H9 (cell line): ENCODE data around the gene MLLT11. TPM values are rescaled to one million over a fixed set of nuclear protein-coding genes. Genes with fewer than 3 reads are reported as not detected.

Experiments
- DNase-seq: peaks from one replicate; pipeline ENCODE4 v3.0.0-alpha.2; 2017
- H2AFZ ChIP-seq: one replicate; pipeline ENCODE4 v1.6.1; 2013; ENCODE audit warnings: mild to moderate bottlenecking, low read length, control low read depth, moderate library complexity
- H2AK5ac ChIP-seq: 2 replicates; pipeline ENCODE4 v1.6.1; 2013; ENCODE audit warnings: low read length, control low read depth, mixed read lengths; ENCODE audit not compliant: insufficient read length
- H2BK120ac ChIP-seq: one replicate; pipeline ENCODE4 v1.6.1; 2013; ENCODE audit warnings: low read depth, mild to moderate bottlenecking, low read length, control low read depth, inconsistent platforms; ENCODE audit not compliant: poor library complexity, severe bottlenecking
- H2BK12ac ChIP-seq: 2 replicates; pipeline ENCODE4 v1.6.1; 2013; ENCODE audit warnings: low read length, control low read depth, mixed read lengths, low read depth; ENCODE audit not compliant: insufficient read length
- H2BK15ac ChIP-seq: 2 replicates; pipeline ENCODE4 v1.6.1; 2013; ENCODE audit warnings: low read depth, low read length, control low read depth
- H2BK20ac ChIP-seq: one replicate; pipeline ENCODE4 v1.6.1; 2013; ENCODE audit warnings: low read depth, mild to moderate bottlenecking, low read length, control low read depth, inconsistent platforms; ENCODE audit not compliant: poor library complexity, severe bottlenecking
- H2BK5ac ChIP-seq: 2 replicates; pipeline ENCODE4 v1.6.1; 2013; ENCODE audit warnings: low read length, control low read depth, mixed read lengths; ENCODE audit not compliant: insufficient read length
- H3K14ac ChIP-seq: 2 replicates; pipeline ENCODE4 v1.6.1; 2013; ENCODE audit warnings: low read length, control low read depth; ENCODE audit not compliant: insufficient read depth
- H3K18ac ChIP-seq: 2 replicates; pipeline ENCODE4 v1.6.1; 2013; ENCODE audit warnings: low read depth, mild to moderate bottlenecking, mixed read lengths, low read length, control low read depth; ENCODE audit not compliant: insufficient read length
- H3K23ac ChIP-seq: 2 replicates; pipeline ENCODE4 v1.6.1; 2013; ENCODE audit warnings: low read length, control low read depth, mixed read lengths, low read depth; ENCODE audit not compliant: insufficient read length
- H3K23me2 ChIP-seq: 2 replicates; pipeline ENCODE4 v1.6.1; 2013; ENCODE audit warnings: low read depth, mild to moderate bottlenecking, mixed read lengths, low read length, control low read depth; ENCODE audit not compliant: insufficient read length, poor library complexity, severe bottlenecking
- H3K27ac ChIP-seq: 2 replicates; pipeline ENCODE4 v1.5.1; 2013; ENCODE audit warnings: low read length, control low read depth, mixed read lengths, low read depth; ENCODE audit not compliant: insufficient read length
- H3K27me3 ChIP-seq: 2 replicates; pipeline ENCODE4 v1.6.1; 2013; ENCODE audit warnings: low read length, control low read depth, inconsistent platforms; ENCODE audit not compliant: insufficient read depth
- H3K4ac ChIP-seq: 2 replicates; pipeline ENCODE4 v1.6.1; 2013; ENCODE audit warnings: low read depth, mild to moderate bottlenecking, control low read depth, inconsistent platforms, low read length, moderate library complexity
- H3K4me1 ChIP-seq: 2 replicates; pipeline ENCODE4 v1.6.1; 2013; ENCODE audit warnings: low read length, control low read depth, inconsistent platforms; ENCODE audit not compliant: insufficient read depth
- H3K4me2 ChIP-seq: 2 replicates; pipeline ENCODE4 v1.6.1; 2013; ENCODE audit warnings: low read length, control low read depth, mixed read lengths; ENCODE audit not compliant: insufficient read length, insufficient read depth
- H3K56ac ChIP-seq: 2 replicates; pipeline ENCODE4 v1.6.1; 2013; ENCODE audit warnings: low read depth, mild to moderate bottlenecking, mixed read lengths, low read length, control low read depth; ENCODE audit not compliant: insufficient read length
- H3K79me1 ChIP-seq: 2 replicates; pipeline ENCODE4 v1.6.1; 2013; ENCODE audit warnings: low read depth, mild to moderate bottlenecking, moderate library complexity, low read length, control low read depth, inconsistent platforms; ENCODE audit not compliant: insufficient read depth, poor library complexity, severe bottlenecking
- H3K79me2 ChIP-seq: 2 replicates; pipeline ENCODE4 v1.6.1; 2013; ENCODE audit warnings: low read length, control low read depth, inconsistent platforms; ENCODE audit not compliant: insufficient read depth
- H3K9ac ChIP-seq: 2 replicates; pipeline ENCODE4 v1.6.1; 2013; ENCODE audit warnings: low read length, control low read depth, mixed read lengths; ENCODE audit not compliant: insufficient read length; ENCODE audit errors: extremely low read depth
- H3K9me3 ChIP-seq: one replicate; pipeline ENCODE4 v1.6.1; 2013; ENCODE audit warnings: low read depth, low read length, inconsistent platforms; ENCODE audit not compliant: control insufficient read depth
- H3T11ph ChIP-seq: one replicate; pipeline ENCODE4 v1.6.1; 2013; ENCODE audit warnings: mild to moderate bottlenecking, low read length, control low read depth, inconsistent platforms
- H4K20me1 ChIP-seq: one replicate; pipeline ENCODE4 v1.6.1; 2013; ENCODE audit not compliant: control insufficient read depth, insufficient read length, insufficient read depth
- H4K5ac ChIP-seq: 2 replicates; pipeline ENCODE4 v1.6.1; 2013; ENCODE audit warnings: low read depth, mild to moderate bottlenecking, mixed read lengths, low read length, control low read depth; ENCODE audit not compliant: insufficient read length
- H4K8ac ChIP-seq: replicated peaks from 2 replicates; pipeline ENCODE4 v1.6.1; 2013; ENCODE audit warnings: low read length, control low read depth, mixed read lengths, low read depth; ENCODE audit not compliant: insufficient read length
- H4K91ac ChIP-seq: 2 replicates; pipeline ENCODE4 v1.6.1; 2013; ENCODE audit warnings: low read depth, mild to moderate bottlenecking, moderate library complexity, mixed read lengths, low read length, control low read depth; ENCODE audit not compliant: insufficient read length
- H3K27ac Mint-ChIP-seq, 3 experiments: 2 replicates in 2 of 3; 3 replicates in 1 of 3; pipeline ENCODE4 v1.8.0; 2020 to 2021; ENCODE audit warnings: mixed read lengths in 3 of 3, mild to moderate bottlenecking in 1 of 3, moderate library complexity in 1 of 3
- H3K27me3 Mint-ChIP-seq: 2 replicates; pipeline ENCODE4 v1.8.0; 2021; ENCODE audit warnings: low read depth, mild to moderate bottlenecking, moderate library complexity, mixed read lengths
- H3K36me3 Mint-ChIP-seq, 3 experiments: 2 replicates in 2 of 3; 3 replicates in 1 of 3; pipeline ENCODE4 v1.8.0; 2020 to 2021; ENCODE audit warnings: low read depth in 3 of 3, mixed read lengths in 3 of 3; ENCODE audit not compliant: insufficient read depth in 1 of 3
- H3K4me1 Mint-ChIP-seq, 2 experiments: 2 replicates each; pipeline ENCODE4 v1.8.0; 2020; ENCODE audit warnings: mixed read lengths in 2 of 2
- H3K4me3 Mint-ChIP-seq, 2 experiments: 2 replicates in 1 of 2; 3 replicates in 1 of 2; pipeline ENCODE4 v1.8.0; 2020 to 2021; ENCODE audit warnings: mild to moderate bottlenecking in 2 of 2, mixed read lengths in 2 of 2, moderate library complexity in 1 of 2
- H3K9me3 Mint-ChIP-seq, 2 experiments: 2 replicates in 1 of 2; 3 replicates in 1 of 2; pipeline ENCODE4 v1.8.0; 2020; ENCODE audit warnings: mild to moderate bottlenecking in 2 of 2, mixed read lengths in 2 of 2, moderate library complexity in 1 of 2
- CTCF ChIP-seq: fragments of 200-600 bp; sonication (generic); conservative IDR thresholded peaks from 3 replicates; pipeline ENCODE4 v1.8.0; 2021; ENCODE audit warnings: antibody characterized with exemption, mild to moderate bottlenecking
- WGBS: extraction: QIAGEN DNeasy Blood & Tissue Kit; methylation state at CpG from one replicate; pipeline ENCODE4 v1.1.7; 2013; ENCODE audit warnings: missing lambda C conversion rate, low lambda C conversion rate, mixed read lengths; ENCODE audit not compliant: insufficient read length; ENCODE audit errors: extremely low coverage; 5-methylcytosine and 5-hydroxymethylcytosine counted together
- total RNA-seq: library from RNA; stranded (reverse); gene quantifications from 2 replicates; pipeline ENCODE4 v1.2.1, GENCODE V29; 2021

The MLLT11 gene
- total RNA-seq, 1 experiment from 2014 or later = 13.2 TPM

GRCh38 chr1:151070474-151071276 is 10.5 kb downstream of the MLLT11 start, which contains the start of gene GABPB2:
GABPB2 (plus strand) TSS chr1:151070761; CDS start chr1:151088190, 17,429 bp downstream.
- H2BK5ac ChIP-seq = no peak within 1 kb of the TSS
- H3K56ac ChIP-seq = peak within 1 kb of the TSS; percentile 27
- Mint-ChIP-seq H3K9me3 (no peaks in the 10 kb centered on the region), H3K4me3 (peak within 1 kb of the TSS; percentile 97 to 98), H3K36me3 (peaks cover 10 to 20% (median 18%) of the 10 kb centered on the region in 3 experiments; a peak in 5 of 7 replicates), H3K27me3 (no peaks in the 10 kb centered on the region), H3K27ac (peak within 1 kb of the TSS; percentile 100), H3K4me1 (peaks cover 9 to 12% of the 10 kb centered on the region in 2 experiments)
- H3K23me2 ChIP-seq = no peaks in the 10 kb centered on the region
- H3K27me3 ChIP-seq = no peaks in the 10 kb centered on the region
- no peaks in the 10 kb centered on the region for H3K9me3 ChIP-seq
- H4K8ac ChIP-seq = no peak within 1 kb of the TSS
- H3K14ac ChIP-seq = peak within 1 kb of the TSS; percentile 97
- H2BK120ac ChIP-seq = no peak within 1 kb of the TSS
- H3K4ac ChIP-seq = no peak within 1 kb of the TSS; the same call in 1 of the 2 replicates
- peak; percentile 98 for TF ChIP-seq CTCF
- peak within 1 kb of the TSS; percentile 92 for H3K27ac ChIP-seq
- peak within 1 kb of the TSS; percentile 71 for H3K4me2 ChIP-seq
- no CpG with 5 or more reads among the region's 50 CpGs for WGBS
- no peak within 1 kb of the TSS for H2BK20ac ChIP-seq
- no peak within 1 kb of the TSS for H3T11ph ChIP-seq
- peak; percentile 93 for DNase-seq
- no peak within 1 kb of the TSS for H3K23ac ChIP-seq
- H4K91ac ChIP-seq = no peak within 1 kb of the TSS
- H4K20me1 ChIP-seq = no peaks in the 10 kb centered on the region
- H3K4me1 ChIP-seq = no peaks in the 10 kb centered on the region
- H3K9ac ChIP-seq = peak within 1 kb of the TSS; percentile 93
- no peaks in the 10 kb centered on the region; the same call in 1 of the 2 replicates for H3K79me2 ChIP-seq
- H3K79me1 ChIP-seq = no peaks in the 10 kb centered on the region
- H2BK15ac ChIP-seq = no peak within 1 kb of the TSS
- peak within 1 kb of the TSS; percentile 17 for H4K5ac ChIP-seq
- no peak within 1 kb of the TSS for H2BK12ac ChIP-seq
- H2AFZ ChIP-seq = no peak within 1 kb of the TSS
- H2AK5ac ChIP-seq = no peak within 1 kb of the TSS
- H3K18ac ChIP-seq = peak within 1 kb of the TSS; percentile 97
